Stomach (tissue), 4 donors: ENCODE results near the gene GSTCD.

Experiments used
- CTCF ChIP-seq, 7 experiments: fragments of 450-650 bp in 4 of 7; fragments of 200-600 bp in 3 of 7; sonication (generic) in 3 of 7; IDR thresholded peaks; one replicate each; pipeline ENCODE4 v1.5.1; 2016 to 2019; ENCODE audit warnings: antibody characterized with exemption in 7 of 7, control low read depth in 2 of 7, mild to moderate bottlenecking in 1 of 7
- EP300 ChIP-seq: sonication (generic); formaldehyde crosslinking; IDR thresholded peaks from one replicate; pipeline ENCODE4 v1.6.1; 2017; ENCODE audit warnings: antibody characterized with exemption
- POLR2A ChIP-seq, 4 donors: fragments of 450-650 bp; IDR thresholded peaks; one replicate each; pipeline ENCODE4 v1.6.1; 2016; ENCODE audit warnings: antibody characterized with exemption in 4 of 4, control low read depth in 2 of 4, mild to moderate bottlenecking in 1 of 4, moderate library complexity in 1 of 4
- POLR2AphosphoS5 ChIP-seq, 3 donors: sonication (generic); formaldehyde crosslinking; IDR thresholded peaks; one replicate each; pipeline ENCODE4 v1.6.1; 2016; ENCODE audit warnings: antibody characterized with exemption in 3 of 3

GRCh38 chr4:105822061-105822460 lies 113.5 kb downstream of the GSTCD start:
- TF ChIP-seq POLR2AphosphoS5 (IDR thresholded peaks at IDR 0.05) (no peak), POLR2A (IDR thresholded peaks at IDR 0.05) (no peak), CTCF (IDR thresholded peaks at IDR 0.05) (no peak), EP300 (no peak)
